ENCODE measurements around the gene ANKRD65. TPM values are rescaled to one million over a fixed set of nuclear protein-coding genes. Genes with fewer than 3 reads are reported as not detected.
A peak's percentile ranks its signal among the peaks of the same experiment; 100 is the strongest.

The ANKRD65 gene
- total RNA-seq, 1 experiment from 2014 or later: 3.2 TPM

- Histone ChIP-seq H3K27me3 (replicated peaks; ENCODE audit: control insufficient read depth, insufficient read depth, low read length) (no peaks in the 10 kb centered on the region), H3K4me1 (peaks cover 19% of the 10 kb centered on the region), H3K36me3 (ENCODE audit: control insufficient read depth, insufficient read depth, low read length) (peaks cover 4% of the 10 kb centered on the region; the same call in 1 of the 2 replicates), H3K4me3 (ENCODE audit: low read depth, low read length) (no peak overlapping the region), H3K9me3 (no peaks in the 10 kb centered on the region)
- intact Hi-C loops (cut with micrococcal nuclease; ENCODE audit: unreplicated experiment): no loop called here
- CTCF ChIA-PET: interaction anchor here (0.6 to 1.0 kb wide), 3 partner anchors 31 to 139 kb away, joined by 3 read pairs; no protein-coding TSS in a partner anchor
- peak; percentile 33 to 45 for TF ChIP-seq CTCF (IDR thresholded peaks at IDR 0.05; ENCODE audit: insufficient read depth in 1 of 2, low read depth in 1 of 2, low read length in 1 of 2, severe bottlenecking in 1 of 2, unreplicated experiment in 1 of 2)
- Mint-ChIP-seq H3K36me3 (ENCODE audit: insufficient read depth, unreplicated experiment) (peaks cover 89% of the 10 kb centered on the region), H3K4me3 (ENCODE audit: unreplicated experiment) (no peak overlapping the region), H3K27me3 (ENCODE audit: insufficient read depth, unreplicated experiment) (no peaks in the 10 kb centered on the region), H3K9me3 (ENCODE audit: unreplicated experiment) (no peaks in the 10 kb centered on the region), H3K4me1 (ENCODE audit: low read depth, unreplicated experiment) (peaks cover 12% of the 10 kb centered on the region), H3K27ac (ENCODE audit: unreplicated experiment) (peak overlapping the region; percentile 74)
- no TSS peak for BruUV-seq (replicated peaks)
- POLR2A ChIA-PET: interaction anchor here (0.5 to 1.1 kb wide), 2 partner anchors 28 to 102 kb away, joined by 3 to 4 read pairs; no protein-coding TSS in a partner anchor
- DNase-seq: peak; percentile 56 to 60
Observed at GRCh38 chr1:1402072-1402900, 18.8 kb downstream of the ANKRD65 start.

- Mint-ChIP-seq H3K27ac (ENCODE audit: unreplicated experiment) (peak overlapping the region; percentile 93), H3K4me3 (ENCODE audit: unreplicated experiment) (peak overlapping the region; percentile 86), H3K36me3 (ENCODE audit: insufficient read depth, unreplicated experiment) (peaks cover 88% of the 10 kb centered on the region), H3K27me3 (ENCODE audit: insufficient read depth, unreplicated experiment) (no peaks in the 10 kb centered on the region), H3K4me1 (ENCODE audit: low read depth, unreplicated experiment) (peaks cover 12% of the 10 kb centered on the region), H3K9me3 (ENCODE audit: unreplicated experiment) (no peaks in the 10 kb centered on the region)
- POLR2A ChIA-PET: interaction anchor here (1.1 kb wide), 1 partner anchor 103 kb away, joined by 3 read pairs; no protein-coding TSS in a partner anchor
- H3K36me3 ChIP-seq (ENCODE audit: control insufficient read depth, insufficient read depth, low read length): peaks cover 4% of the 10 kb centered on the region; the same call in 1 of the 2 replicates
- no peak for DNase-seq
- H3K9me3 ChIP-seq: no peaks in the 10 kb centered on the region
- TF ChIP-seq CTCF (IDR thresholded peaks at IDR 0.05; ENCODE audit: insufficient read depth in 1 of 2, low read depth in 1 of 2, low read length in 1 of 2, severe bottlenecking in 1 of 2, unreplicated experiment in 1 of 2): no peak
- H3K27me3 ChIP-seq (replicated peaks; ENCODE audit: control insufficient read depth, insufficient read depth, low read length): no peaks in the 10 kb centered on the region
- intact Hi-C loops (cut with micrococcal nuclease; ENCODE audit: unreplicated experiment): no loop called here
- H3K4me1 ChIP-seq: peaks cover 22% of the 10 kb centered on the region
- no TSS peak for BruUV-seq (replicated peaks)
- CTCF ChIA-PET: interaction anchor here (0.6 to 1.0 kb wide), 2 partner anchors 32 to 140 kb away, joined by 3 read pairs; no protein-coding TSS in a partner anchor
- H3K4me3 ChIP-seq (ENCODE audit: low read depth, low read length): no peak overlapping the region
Observed at GRCh38 chr1:1401457-1402010, 19.5 kb downstream of the ANKRD65 start.
